OCI-LY3 (cell line): Measurements from ENCODE around the gene ENTPD5.

ENCODE experiments used
- H2AFZ ChIP-seq: fragments of 200-600, 300-600 bp; shearing (Covaris generic); 2 replicates; pipeline ENCODE4 v1.6.0; 2014; ENCODE audit warnings: antibody characterized with exemption, low read depth, low read length
- H3K27ac ChIP-seq: fragments of 200-600, 300-600 bp; sonication (generic); 2 replicates; pipeline ENCODE4 v1.5.1; 2014; ENCODE audit warnings: mild to moderate bottlenecking, low read length, moderate library complexity, mixed read lengths
- H3K27me3 ChIP-seq: fragments of 200-600, 300-600 bp; sonication (generic); 2 replicates; pipeline ENCODE4 v1.6.1; 2014; ENCODE audit warnings: low read depth, low read length, mixed read lengths
- H3K36me3 ChIP-seq: fragments of 200-600, 300-600 bp; sonication (generic); replicated peaks from 2 replicates; pipeline ENCODE3; 2014; ENCODE audit warnings: low read depth, low read length, mixed read lengths
- H3K4me1 ChIP-seq: fragments of 300-600, 200-600 bp; sonication (generic); 2 replicates; pipeline ENCODE4 v1.6.1; 2014; ENCODE audit warnings: low read length, mixed read lengths
- H3K4me2 ChIP-seq: fragments of 200-600, 300-600 bp; sonication (generic); 2 replicates; pipeline ENCODE4 v1.6.1; 2014; ENCODE audit warnings: low read length, mixed read lengths
- H3K4me3 ChIP-seq: fragments of 300-600, 200-600 bp; sonication (generic); 2 replicates; pipeline ENCODE4 v1.5.1; 2014; ENCODE audit warnings: antibody characterized with exemption, mild to moderate bottlenecking, low read length, moderate library complexity
- H3K79me2 ChIP-seq: fragments of 300-600, 200-600 bp; shearing (Covaris generic); 2 replicates; pipeline ENCODE4 v1.6.1; 2014; ENCODE audit warnings: mild to moderate bottlenecking, low read length, mixed read lengths
- H3K9ac ChIP-seq: fragments of 300-600, 200-600 bp; shearing (Covaris generic); 2 replicates; pipeline ENCODE4 v1.6.0; 2014; ENCODE audit warnings: mild to moderate bottlenecking, low read length, moderate library complexity
- H3K9me3 ChIP-seq: fragments of 200-600, 300-600 bp; shearing (Covaris generic); 2 replicates; pipeline ENCODE4 v1.6.1; 2014; ENCODE audit warnings: low read length, mixed read lengths; ENCODE audit not compliant: insufficient read depth
- H4K20me1 ChIP-seq: fragments of 200-600, 300-600 bp; sonication (generic); 2 replicates; pipeline ENCODE4 v1.6.1; 2016; ENCODE audit warnings: low read length, mixed read lengths; ENCODE audit not compliant: insufficient read depth
- CTCF ChIP-seq: fragments of 200-600, 300-600 bp; sonication (generic); IDR thresholded peaks from 2 replicates; pipeline ENCODE4 v1.5.1; 2014; ENCODE audit warnings: antibody characterized with exemption, low read length, low read depth
- EZH2phosphoT487 ChIP-seq: fragments of 200-600 bp; shearing (Covaris generic); IDR thresholded peaks from 2 replicates; pipeline ENCODE4 v1.6.1; 2018; ENCODE audit warnings: antibody characterized with exemption, mixed run types, low read depth

ENTPD5 gene

GRCh38 chr14:73945159-73945670 lies 73.9 kb downstream of the ENTPD5 start:
- TF ChIP-seq CTCF (no peak), EZH2phosphoT487 (no peak)
- no peak overlapping the region for H3K27ac ChIP-seq
- no peaks in the 10 kb centered on the region for H3K36me3 ChIP-seq
- peaks cover 30% of the 10 kb centered on the region for H3K4me1 ChIP-seq
- no peak overlapping the region for H3K4me2 ChIP-seq
- H3K79me2 ChIP-seq, result no peaks in the 10 kb centered on the region
- no peaks in the 10 kb centered on the region for H4K20me1 ChIP-seq
- no peaks in the 10 kb centered on the region for H3K9me3 ChIP-seq
- H3K9ac ChIP-seq, result no peak overlapping the region
- H3K27me3 ChIP-seq, result no peaks in the 10 kb centered on the region
- H3K4me3 ChIP-seq, result no peak overlapping the region
- no peak overlapping the region for H2AFZ ChIP-seq

GRCh38 chr14:73944432-73945158 lies 74.5 kb downstream of the ENTPD5 start:
- Histone ChIP-seq H4K20me1 (no peaks in the 10 kb centered on the region), H3K4me2 (no peak overlapping the region), H3K27me3 (no peaks in the 10 kb centered on the region), H3K9ac (no peak overlapping the region), H3K27ac (no peak overlapping the region), H3K79me2 (no peaks in the 10 kb centered on the region), H2AFZ (no peak overlapping the region), H3K4me1 (peaks cover 30% of the 10 kb centered on the region), H3K4me3 (no peak overlapping the region), H3K36me3 (no peaks in the 10 kb centered on the region), H3K9me3 (no peaks in the 10 kb centered on the region)
- TF ChIP-seq CTCF, result no peak
- no peak for TF ChIP-seq EZH2phosphoT487

DNA sequence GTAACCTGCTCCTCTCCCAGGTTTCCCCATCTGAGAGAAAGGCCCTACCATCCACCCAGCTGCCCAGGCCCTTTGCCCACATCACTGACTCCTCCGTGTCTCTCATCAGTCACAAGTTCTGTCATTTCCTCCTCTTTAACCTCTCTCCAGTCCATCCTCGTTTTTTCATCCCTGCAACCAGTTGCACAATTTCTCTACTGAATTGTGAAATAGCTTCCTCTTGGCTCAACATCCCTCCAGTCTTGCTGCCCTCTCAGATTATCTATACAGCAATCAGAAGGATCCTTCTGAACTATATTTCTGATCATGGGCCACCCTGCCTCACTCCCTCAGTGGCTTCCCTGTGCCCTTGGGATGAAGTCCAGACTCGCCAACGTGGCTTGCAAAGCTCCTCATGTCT lies 76.0 kb downstream of the ENTPD5 start:
- Histone ChIP-seq H3K4me2 (no peak overlapping the region), H3K4me1 (peaks cover 30% of the 10 kb centered on the region), H3K79me2 (no peaks in the 10 kb centered on the region), H3K4me3 (no peak overlapping the region), H4K20me1 (no peaks in the 10 kb centered on the region), H3K27me3 (no peaks in the 10 kb centered on the region), H3K36me3 (no peaks in the 10 kb centered on the region), H3K27ac (no peak overlapping the region), H3K9me3 (no peaks in the 10 kb centered on the region), H2AFZ (no peak overlapping the region), H3K9ac (no peak overlapping the region)
- TF ChIP-seq CTCF, result no peak
- TF ChIP-seq EZH2phosphoT487, result no peak

GRCh38 chr14:73942180-73942579 lies 76.9 kb downstream of the ENTPD5 start:
- H3K27ac ChIP-seq, result no peak overlapping the region
- H3K27me3 ChIP-seq, result no peaks in the 10 kb centered on the region
- no peaks in the 10 kb centered on the region for H3K36me3 ChIP-seq
- H3K79me2 ChIP-seq, result no peaks in the 10 kb centered on the region
- TF ChIP-seq CTCF (no peak), EZH2phosphoT487 (no peak)
- no peak overlapping the region for H3K9ac ChIP-seq
- no peak overlapping the region for H3K4me3 ChIP-seq
- no peak overlapping the region for H2AFZ ChIP-seq
- no peaks in the 10 kb centered on the region for H4K20me1 ChIP-seq
- no peak overlapping the region for H3K4me2 ChIP-seq
- H3K9me3 ChIP-seq, result no peaks in the 10 kb centered on the region
- peaks cover 23% of the 10 kb centered on the region for H3K4me1 ChIP-seq
